Superior temporal gyrus (tissue), 1 donor: ENCODE data around the gene TNK1.
"Not testable (repeated sequence)": the region's sequence is repeated elsewhere in the genome, so short reads cannot be mapped to it uniquely, and the experiment has no call there.

Experiments used
- DNase-seq: peaks from one replicate; pipeline ENCODE4 v3.0.0-alpha.2; 2016; ENCODE audit errors: extremely low spot score

The TNK1 gene

DNA sequence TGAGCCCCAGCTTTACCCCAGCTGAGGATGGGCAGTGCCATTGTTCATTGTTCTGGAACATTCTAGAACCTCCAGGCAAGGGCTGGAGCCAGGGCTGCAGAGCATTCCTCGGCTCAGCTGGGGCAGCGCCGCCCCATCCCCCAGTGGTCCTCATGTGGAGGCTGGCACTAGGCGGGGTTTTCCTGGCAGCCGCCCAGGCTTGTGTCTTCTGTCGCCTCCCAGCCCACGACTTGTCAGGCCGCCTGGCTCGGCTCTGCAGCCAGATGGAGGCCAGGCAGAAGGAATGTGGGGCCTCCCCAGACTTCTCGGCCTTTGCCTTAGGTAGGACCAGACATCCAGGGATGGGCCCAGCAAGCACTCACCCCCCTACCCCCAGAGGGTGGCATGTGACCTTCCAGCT lies 25.8 kb upstream of the TNK1 start, which contains the start of gene TMEM95:
TSS of gene TMEM95 (plus strand) at position 104 of the 400 bp plus-strand sequence. CDS start at position 153, 49 bp downstream.
- peak; percentile 78 for DNase-seq

DNA sequence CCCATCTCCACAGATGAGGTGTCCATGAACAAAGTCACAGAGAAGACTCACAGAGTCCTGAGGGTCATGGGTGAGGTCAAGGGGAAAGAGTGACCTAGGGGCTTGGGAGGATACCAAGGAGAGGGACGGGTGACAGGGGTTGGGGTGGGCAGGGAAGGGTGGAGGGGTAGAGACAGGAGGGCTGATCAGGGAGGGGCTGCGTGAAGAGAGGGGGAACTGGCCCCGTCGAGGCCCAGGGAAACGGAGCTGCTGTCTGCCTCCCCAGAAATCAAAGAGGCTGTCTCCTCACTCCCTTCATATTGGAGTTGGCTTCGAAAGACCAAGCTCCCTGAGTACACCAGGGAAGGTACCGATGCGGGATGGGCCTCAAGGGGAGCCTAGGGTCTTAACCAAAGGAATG lies 25.3 kb upstream of the TNK1 start:
- no peak for DNase-seq

DNA sequence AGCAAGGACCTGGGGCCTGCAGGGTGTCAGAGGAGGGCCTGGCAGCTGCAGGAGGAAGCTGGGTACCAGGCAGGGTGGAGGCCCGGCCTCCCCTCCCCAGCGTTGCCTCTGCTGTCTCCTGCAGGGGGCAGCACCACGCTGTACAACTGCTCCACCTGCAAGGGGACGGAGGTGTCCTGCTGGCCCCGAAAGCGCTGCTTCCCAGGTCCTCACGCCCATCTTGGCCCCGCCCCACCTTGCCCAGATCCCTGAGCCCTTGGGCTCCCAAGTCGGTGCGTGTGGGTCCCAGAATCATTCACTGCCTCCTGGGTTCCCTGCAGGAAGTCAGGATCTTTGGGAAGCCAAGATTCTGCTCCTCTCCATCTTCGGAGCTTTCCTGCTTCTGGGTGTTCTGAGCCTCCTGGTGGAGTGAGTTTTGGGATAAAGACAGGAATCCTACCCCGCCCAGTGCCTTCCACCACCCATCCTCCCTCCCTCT lies 24.8 kb upstream of the TNK1 start:
- peak; percentile 79 for DNase-seq

DNA sequence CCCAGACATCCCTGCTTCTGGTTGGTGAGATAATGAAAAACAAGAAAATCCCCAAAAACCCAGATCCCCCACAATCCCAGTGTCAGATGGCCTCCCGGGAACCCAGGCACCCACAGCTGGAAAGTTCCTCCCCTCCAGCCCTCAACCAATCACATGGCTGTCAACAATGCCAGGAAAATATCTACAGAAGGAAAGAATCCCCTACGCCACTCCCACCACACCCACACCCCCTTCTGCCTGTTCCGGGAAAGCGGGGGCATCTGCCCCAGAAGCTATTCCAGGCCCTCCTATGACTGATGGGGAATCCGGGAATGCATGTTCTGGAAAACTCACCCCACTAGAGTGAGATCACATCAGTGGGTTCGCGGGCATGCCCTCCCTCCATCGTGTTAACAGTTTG lies 24.1 kb upstream of the TNK1 start:
- DNase-seq, result no peak

DNA sequence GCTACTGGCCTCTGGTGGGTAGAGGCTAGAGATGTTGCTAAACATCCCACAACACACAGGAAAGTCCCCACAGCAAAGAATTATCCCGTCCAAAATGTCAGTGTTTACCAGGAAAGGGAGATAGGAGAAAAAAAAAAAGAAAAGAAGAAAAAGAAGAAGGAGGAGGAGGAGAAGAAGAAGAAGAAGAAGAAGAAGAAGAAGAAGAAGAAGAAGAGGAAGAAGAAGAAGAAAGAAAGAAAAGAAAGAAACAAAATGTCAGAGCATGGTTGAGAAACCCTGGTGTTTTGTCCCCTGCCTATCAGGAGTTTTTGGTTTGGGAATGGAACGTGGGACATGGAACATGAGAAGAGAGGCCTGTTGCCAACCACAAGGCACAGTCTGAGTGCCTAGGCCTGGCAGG lies 23.5 kb upstream of the TNK1 start:
- DNase-seq, result no peak

DNA sequence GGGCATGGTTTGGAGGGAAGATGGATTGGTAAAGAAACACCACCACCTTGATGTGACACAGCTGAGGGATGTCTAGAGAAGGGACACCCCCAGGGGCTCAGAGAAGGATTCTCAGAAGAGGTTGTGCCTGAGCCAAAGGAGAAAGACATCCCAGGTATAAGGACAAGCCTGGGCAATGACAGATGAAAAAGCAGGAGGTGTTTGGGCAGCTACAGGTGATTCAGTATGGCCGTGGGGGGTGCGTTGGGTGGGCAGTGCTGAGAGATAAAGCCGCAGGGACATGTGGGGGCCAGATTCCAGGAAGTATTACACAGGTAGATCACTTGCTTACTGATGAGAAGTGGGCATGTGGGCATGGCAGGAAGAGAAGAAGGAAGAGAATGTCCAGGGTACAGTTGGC lies 19.0 kb upstream of the TNK1 start:
- DNase-seq, result no peak

DNA sequence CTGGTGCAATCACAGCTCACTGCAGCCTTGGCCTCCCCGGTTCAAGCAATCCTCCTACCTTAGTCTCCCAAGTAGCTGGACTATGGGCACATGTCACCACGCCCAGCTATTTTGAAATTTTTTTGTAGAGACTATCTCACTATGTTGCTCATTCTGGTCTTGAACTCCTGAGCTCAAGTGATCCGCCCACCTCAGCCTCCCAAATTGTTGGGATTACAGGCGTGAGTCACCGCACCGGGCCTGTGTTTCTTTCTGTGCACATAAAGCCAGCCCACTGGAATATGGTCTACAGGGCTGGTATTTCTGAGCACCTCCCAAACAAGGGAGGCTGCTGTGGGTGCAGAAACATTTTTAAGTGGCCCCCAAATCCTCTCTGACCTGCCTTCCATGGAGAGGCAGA lies 17.6 kb upstream of the TNK1 start:
- no peak for DNase-seq

DNA sequence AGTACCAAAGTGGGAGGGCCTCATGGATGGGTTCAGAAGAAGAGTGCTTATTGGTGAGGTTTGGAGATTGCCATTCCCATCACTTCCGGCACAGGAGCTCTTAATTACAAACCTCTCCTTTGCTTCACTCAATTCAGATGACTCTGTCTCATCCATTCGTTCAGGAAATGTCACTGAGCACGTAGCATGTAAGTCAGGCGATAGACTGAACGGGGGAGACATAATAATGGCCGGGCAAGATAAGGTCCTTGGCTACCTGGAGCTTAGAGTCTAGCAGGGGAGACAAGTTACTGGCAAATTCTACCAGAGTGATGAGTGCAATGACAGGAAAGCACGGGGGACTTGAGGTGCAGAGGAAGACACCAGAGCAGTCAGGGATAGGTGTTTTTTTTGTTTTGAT lies 14.9 kb upstream of the TNK1 start:
- not testable (repeated sequence) for DNase-seq

DNA sequence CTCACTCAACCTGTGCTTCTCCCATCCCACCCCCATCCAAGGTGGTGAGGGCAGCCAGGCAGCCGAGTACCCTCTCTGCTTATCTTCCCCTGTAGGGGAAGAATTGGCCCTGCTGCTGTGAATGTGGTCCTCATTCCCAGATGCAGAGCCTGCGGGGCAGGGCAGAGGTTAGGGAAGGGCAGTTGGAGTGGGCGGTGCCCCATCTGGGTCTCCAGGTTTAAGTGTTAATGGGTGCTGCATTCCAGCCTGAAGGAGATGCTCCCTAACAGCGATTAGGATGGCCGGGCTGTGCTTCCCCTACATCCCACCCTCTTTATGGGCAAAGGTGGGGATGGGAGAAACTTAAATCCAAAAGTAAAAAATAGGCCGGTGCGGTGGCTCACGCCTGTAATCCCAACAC lies 13.8 kb upstream of the TNK1 start:
- DNase-seq, result no peak

DNA sequence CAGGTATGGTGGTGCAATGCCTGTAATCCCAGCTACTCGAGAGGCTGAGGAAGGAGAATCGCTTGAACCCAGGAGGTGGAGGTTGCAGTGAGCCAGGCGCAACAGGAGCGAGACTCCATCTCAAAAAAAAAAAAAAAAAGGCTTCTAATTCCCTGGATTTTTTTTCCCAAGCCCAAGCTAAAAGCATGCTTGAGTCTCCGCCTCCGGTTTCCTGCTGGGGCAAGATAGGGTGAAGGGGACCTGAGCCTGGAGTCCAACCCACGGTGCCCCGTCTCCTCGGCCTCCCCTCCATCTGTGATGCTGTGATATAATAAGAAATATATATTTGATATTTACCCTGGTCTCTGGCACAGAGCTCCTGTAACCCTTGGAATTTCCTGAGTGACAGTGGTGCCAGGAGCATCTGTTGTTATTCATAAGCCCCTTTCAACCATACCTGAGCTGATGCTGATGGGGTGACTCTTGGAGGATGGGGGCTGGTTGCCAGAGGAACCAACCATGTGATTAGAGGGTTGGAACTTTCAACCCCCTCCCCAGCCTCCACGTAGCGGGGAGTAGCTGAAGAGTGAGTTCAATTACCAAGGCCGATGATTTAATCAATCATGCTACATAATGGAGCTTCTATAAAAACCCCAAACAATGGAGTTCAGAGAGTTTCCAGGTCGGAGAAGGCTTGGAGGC lies 12.8 kb upstream of the TNK1 start:
- DNase-seq, result no peak

DNA sequence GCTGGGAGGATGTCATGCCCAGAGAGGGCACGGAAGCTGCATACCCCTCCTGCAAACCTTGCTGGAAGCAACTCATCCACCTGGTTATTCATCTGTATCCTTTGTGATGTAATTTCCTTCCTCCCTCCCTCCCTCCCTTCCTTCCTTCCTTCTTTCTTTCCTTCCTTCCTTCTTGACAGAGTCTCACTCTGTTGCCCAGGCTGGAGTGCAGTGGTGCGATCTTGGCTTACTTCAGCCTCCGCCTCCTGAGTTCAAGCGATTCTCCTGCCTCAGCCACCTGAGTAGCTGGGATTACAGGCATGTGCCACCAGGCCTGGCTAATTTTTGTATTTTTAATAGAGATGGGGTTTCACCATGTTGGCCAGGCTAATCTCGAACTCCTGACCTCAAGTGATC lies 12.3 kb upstream of the TNK1 start:
- not testable (repeated sequence) for DNase-seq

DNA sequence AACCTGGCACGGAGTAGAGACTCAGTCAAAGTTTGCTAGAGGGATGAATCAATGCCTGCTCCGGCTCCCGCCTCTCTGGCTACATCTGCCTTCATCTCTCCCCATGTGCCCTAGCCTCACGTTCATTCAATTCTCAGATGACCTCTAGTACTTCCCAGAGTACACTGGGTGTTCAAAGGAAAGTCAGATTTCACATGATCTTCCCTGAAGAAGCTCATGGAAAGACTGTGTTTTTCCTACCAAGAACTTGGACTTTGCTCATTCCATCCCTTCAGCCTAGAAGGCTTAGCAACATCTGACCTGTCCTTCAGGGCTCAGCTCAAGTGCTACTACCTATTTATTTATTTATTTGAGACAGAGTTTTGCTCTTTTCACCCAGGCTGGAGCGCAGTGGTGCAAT lies 11.1 kb upstream of the TNK1 start:
- no peak for DNase-seq

DNA sequence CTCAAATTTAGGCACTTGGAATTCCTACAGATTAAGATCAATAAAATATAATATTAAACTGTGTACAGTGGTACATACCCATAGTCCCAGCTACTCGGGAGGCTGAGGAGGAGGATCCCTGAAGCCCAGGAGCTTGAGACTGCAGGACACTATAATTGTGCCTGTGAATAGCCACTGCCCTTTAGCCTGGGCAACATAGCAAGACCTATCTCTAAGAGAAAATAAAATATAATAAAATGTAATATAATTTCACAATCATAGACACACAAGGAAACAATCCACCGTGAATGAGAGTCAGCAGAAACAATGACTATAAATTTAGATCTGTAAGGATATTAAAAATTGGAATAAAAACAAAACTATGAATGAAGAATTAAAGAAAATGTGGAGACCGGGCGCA lies 10.0 kb upstream of the TNK1 start:
- DNase-seq, result no peak

DNA sequence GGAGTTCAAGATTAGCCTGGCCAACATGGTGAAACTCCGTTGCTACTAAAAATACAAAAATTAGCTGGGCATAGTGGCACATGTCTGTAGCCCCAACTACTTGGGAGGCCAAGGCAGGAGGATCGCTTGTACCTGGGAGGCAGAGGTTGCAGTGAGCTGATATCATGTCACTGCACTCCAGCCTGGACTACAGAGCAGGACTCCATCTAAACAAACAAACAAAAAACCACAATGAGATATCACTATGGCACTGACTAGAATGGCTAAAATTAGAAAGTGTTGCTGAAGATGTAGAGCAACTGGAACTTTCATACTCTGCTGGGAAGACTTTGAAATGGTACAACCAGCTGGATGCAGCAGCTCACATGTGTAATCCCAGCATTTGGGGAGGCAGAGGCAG lies 6.5 kb upstream of the TNK1 start:
- no peak for DNase-seq

DNA sequence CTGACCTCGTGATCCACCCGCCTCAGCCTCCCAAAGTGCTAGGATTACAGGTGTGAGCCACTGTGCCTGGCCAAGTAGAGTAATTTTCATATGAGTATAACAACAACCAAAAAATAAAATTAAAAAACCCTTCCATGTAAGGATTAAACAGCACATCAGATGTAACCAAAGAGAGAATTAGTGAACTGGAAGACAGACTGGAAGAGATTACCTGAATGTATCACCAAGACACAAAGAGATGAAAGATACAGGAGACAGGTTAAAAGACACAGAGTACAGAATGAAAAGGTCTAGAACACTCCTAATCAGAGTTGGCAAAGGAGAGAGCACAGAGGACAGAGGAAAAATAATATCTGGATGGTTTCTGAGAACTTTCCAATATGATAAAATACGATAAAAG lies 1.8 kb upstream of the TNK1 start:
- DNase-seq, result no peak

DNA sequence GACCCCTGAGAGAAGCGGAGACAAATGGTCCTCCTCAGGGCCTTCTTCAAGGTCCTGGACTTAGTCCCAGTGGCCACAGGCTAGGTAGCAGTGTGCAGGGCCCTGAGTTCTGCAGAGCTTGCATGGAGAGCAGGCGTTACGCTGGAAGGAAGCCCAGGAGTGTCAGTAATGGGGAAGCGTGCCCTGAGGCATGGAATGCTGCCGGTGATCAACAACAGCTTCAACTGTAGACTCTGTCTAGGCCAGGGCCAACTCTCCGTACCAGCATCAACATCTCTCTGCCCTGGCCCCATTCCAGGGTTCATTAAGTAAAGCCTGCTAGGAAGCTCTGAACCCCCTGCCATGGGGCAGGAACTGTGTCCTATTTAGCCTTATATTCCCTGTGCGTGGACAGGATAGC lies 568 bp upstream of the TNK1 start:
- DNase-seq, result no peak

DNA sequence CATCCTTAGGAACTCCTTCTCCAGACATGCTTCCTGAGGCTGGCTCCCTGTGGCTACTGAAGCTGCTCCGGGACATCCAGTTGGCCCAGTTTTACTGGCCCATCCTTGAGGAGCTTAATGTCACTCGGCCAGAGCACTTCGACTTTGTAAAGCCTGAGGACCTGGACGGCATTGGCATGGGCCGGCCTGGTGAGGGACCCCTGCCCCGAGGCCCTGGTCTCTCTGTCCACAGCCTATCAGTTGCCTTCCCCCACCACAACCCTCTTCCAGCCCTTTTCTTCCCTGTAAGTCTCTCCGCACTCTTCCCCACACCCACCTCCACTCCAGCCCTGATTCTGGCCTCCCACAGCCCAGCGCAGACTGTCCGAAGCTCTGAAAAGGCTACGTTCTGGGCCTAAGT lies 2.0 kb downstream of the TNK1 start:
- DNase-seq, result no peak

DNA sequence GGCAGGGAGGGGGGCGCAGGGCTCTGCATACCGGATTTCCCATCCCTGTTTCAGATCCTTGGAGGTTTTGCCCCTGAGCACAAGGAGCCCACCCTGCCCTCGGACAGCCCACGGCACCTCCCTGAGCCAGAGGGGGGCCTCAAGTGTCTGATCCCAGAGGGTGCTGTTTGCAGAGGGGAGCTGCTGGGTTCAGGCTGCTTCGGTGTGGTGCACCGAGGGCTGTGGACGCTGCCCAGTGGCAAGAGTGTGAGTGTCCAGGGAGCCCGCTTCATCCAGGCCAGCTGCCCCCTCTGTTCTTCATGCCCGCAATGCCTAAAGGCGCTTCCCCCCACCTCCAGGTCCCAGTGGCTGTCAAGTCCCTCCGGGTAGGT lies 2.5 kb downstream of the TNK1 start:
- no peak for DNase-seq

DNA sequence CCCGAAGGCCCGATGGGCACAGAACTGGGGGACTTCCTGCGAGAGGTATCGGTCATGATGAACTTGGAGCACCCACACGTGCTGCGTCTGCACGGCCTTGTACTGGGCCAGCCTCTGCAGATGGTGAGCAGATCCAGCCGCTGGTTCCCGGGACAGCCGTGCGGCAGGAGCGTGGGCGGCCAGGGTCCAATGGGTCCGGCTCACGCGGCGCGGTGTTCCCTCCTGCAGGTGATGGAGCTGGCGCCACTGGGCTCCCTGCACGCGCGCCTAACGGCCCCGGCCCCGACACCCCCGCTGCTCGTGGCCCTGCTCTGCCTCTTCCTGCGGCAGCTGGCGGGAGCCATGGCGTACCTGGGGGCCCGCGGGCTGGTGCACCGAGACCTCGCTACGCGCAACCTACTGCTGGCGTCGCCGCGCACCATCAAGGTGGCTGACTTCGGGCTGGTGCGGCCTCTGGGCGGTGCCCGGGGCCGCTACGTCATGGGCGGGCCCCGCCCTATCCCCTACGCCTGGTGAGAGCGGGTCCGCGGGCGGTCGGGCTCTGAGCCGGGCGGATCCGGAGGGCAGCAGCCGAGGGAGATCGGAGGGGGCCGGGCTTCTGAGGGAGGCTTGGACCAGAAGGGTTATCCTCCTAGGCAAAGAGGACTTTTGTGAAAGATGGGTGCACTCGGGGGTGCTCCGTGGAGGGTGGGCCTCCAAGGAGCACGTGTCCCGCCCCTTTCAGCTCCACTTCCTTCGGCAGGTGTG lies 3.0 kb downstream of the TNK1 start:
- no peak for DNase-seq

DNA sequence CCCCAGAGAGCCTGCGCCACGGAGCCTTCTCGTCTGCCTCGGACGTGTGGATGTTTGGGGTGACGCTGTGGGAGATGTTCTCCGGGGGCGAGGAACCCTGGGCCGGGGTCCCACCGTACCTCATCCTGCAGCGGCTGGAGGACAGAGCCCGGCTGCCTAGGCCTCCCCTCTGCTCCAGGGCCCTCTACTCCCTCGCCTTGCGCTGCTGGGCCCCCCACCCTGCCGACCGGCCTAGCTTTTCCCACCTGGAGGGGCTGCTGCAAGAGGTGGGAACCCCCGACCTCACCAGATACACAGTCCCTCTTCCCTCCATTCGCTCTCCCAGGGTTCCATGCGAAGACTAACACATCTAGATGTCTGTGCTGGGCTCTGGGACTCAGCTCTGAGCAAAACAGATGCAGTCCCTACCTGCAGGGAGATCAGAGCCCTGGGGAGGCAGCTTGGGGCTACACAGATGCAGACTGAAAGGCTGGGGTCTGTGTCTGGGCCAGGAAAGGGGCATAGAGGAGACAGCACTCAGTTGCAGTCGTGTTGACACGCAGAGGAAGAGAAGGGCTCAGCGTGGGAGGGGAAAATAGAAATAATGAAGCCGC lies 3.7 kb downstream of the TNK1 start:
- no peak for DNase-seq

DNA sequence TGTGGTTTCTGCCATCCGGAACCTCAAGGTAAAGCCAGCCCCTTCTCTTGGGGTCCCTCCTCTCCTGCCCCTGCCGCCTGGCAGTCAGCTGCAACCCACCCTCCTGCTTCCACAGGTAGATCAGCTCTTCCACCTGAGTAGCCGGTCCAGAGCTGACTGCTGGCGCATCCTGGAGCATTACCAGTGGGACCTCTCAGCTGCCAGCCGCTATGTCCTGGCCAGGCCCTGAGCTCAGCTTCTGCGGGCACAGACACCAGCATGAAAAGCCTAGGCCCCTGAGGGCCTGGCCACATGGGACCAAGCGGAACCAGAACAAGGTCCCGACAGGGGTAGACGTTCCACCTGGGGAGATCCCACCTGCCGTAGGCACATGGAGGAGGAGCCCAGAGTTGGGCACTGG lies 8.0 kb downstream of the TNK1 start:
- no peak for DNase-seq

DNA sequence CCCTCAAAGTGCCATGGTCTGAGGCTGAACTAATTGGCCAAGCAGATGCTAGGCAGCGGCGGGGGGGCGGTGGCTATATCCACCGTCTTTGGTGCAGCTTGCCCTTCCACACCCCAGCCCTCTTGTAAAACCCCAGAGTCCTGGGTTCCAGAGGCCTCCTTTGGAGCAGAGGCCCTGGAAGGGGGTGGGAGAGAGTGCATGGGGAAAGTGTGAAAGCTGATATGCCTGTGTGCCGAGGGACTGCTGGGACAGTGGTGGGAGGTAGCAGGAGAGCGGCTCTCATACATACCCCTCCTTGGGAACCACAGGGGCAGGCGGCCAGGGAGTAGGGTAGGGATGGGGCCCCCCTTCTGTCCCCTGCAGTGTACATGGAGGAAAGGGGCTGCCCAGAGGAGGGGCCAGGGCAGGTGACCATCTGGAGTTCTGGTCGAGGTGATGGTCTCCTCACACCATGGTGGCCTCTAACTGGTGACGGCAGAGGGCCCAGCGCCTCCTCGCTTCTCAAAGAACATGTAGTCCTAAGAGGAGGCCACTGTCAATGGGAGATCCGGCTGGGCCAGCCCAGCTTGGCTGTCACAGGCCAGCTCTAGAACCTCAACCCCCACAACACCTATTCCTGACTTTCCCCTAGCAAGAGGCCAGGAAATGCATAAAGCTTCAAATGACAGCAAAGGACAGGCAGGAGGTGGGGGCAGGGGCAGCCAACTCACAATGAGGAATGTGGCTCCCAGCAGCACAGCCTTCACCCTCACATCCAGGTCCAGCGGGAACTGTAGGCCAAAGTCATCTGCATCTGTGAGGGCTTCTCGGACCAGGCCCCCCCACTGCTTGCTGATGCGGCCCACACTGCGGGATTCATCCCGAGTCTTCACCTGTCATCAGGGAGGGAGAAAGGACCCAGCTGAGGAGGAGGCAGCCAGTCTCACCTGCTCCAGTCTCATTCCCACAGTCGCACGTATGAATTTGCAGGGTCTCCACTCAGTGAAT lies 9.3 kb downstream of the TNK1 start:
- no peak for DNase-seq
